Measurements from ENCODE around the gene MTG1.
"Not testable (repeated sequence)": the region's sequence is repeated elsewhere in the genome, so short reads cannot be mapped to it uniquely, and the experiment has no call there.

MTG1 gene

GRCh38 chr10:133377818-133378250, 16.1 kb upstream of the MTG1 start:
- no peak for DNase-seq

GRCh38 chr10:133378251-133379096, 15.5 kb upstream of the MTG1 start:
- peak in 49 of 56 donors; percentile 35 to 84 (median 64) for DNase-seq

- peak in 46 of 56 donors; percentile 3 to 78 (median 53) for DNase-seq
These were observed 14.7 kb upstream of the MTG1 start, which contains the start of gene PAOX for GRCh38 chr10:133379152-133379800. PAOX (plus strand) TSS chr10:133379262; CDS start chr10:133379317, 55 bp downstream.

GRCh38 chr10:133379801-133380666, 13.9 kb upstream of the MTG1 start:
- DNase-seq = peak in 31 of 56 donors; percentile 11 to 62 (median 41)

GRCh38 chr10:133381036-133381435, 12.9 kb upstream of the MTG1 start:
- DNase-seq = no peak

- no peak for DNase-seq
These were observed 10.4 kb upstream of the MTG1 start for GRCh38 chr10:133383551-133383950.

GRCh38 chr10:133384071-133384470, 9.9 kb upstream of the MTG1 start:
- no peak for DNase-seq

GRCh38 chr10:133385214-133385613, 8.7 kb upstream of the MTG1 start:
- DNase-seq = no peak

GRCh38 chr10:133386951-133387350, 7.0 kb upstream of the MTG1 start:
- DNase-seq = not testable (repeated sequence)

- peak in 1 of 56 donors; percentile 11 for DNase-seq
These were observed 5.6 kb upstream of the MTG1 start for GRCh38 chr10:133388236-133388972.

- DNase-seq = no peak
These were observed 4.8 kb upstream of the MTG1 start for GRCh38 chr10:133388973-133389818.

- no peak for DNase-seq
These were observed 3.2 kb upstream of the MTG1 start for GRCh38 chr10:133390597-133391248.

- no peak for DNase-seq
These were observed 2.7 kb upstream of the MTG1 start for GRCh38 chr10:133391249-133391635.

GRCh38 chr10:133391761-133392518, 2.0 kb upstream of the MTG1 start:
- DNase-seq = no peak

GRCh38 chr10:133393401-133394063, 425 bp upstream of the MTG1 start:
- DNase-seq = no peak

- no peak for DNase-seq
These were observed 854 bp downstream of the MTG1 start for GRCh38 chr10:133394801-133395221.

- no peak for DNase-seq
These were observed 2.2 kb downstream of the MTG1 start for GRCh38 chr10:133396035-133396624.

Data from nucleus accumbens (tissue), 56 donors.